Trophoblast cell (in vitro differentiated cells and primary cell): ENCODE results near the gene CDK6.
A peak's percentile ranks its signal among the peaks of the same experiment; 100 is the strongest.

Source experiments
- DNase-seq, 2 donors: peaks; one replicate each; pipeline ENCODE4 v3.0.0-alpha.2; 2016
- H2AFZ ChIP-seq: 2 replicates; pipeline ENCODE4 v1.6.1; 2013; ENCODE audit warnings: low read length, moderate library complexity, mild to moderate bottlenecking; ENCODE audit not compliant: insufficient read depth, poor library complexity
- H2AK5ac ChIP-seq: 2 replicates; pipeline ENCODE4 v1.6.1; 2013; ENCODE audit warnings: mild to moderate bottlenecking, low read length
- H2BK120ac ChIP-seq: 2 replicates; pipeline ENCODE4 v1.6.1; 2013; ENCODE audit warnings: low read length, mild to moderate bottlenecking, moderate library complexity; ENCODE audit not compliant: insufficient read depth, poor library complexity
- H2BK12ac ChIP-seq: 2 replicates; pipeline ENCODE4 v1.6.1; 2013; ENCODE audit warnings: mild to moderate bottlenecking, low read length, moderate library complexity
- H2BK5ac ChIP-seq: 2 replicates; pipeline ENCODE4 v1.6.1; 2013; ENCODE audit warnings: low read length, low read depth, moderate library complexity, mild to moderate bottlenecking; ENCODE audit not compliant: poor library complexity
- H3K14ac ChIP-seq: 2 replicates; pipeline ENCODE4 v1.6.1; 2013; ENCODE audit warnings: mild to moderate bottlenecking, low read length
- H3K18ac ChIP-seq: 2 replicates; pipeline ENCODE4 v1.6.1; 2013; ENCODE audit warnings: mild to moderate bottlenecking, low read length
- H3K23ac ChIP-seq: 2 replicates; pipeline ENCODE4 v1.6.1; 2013; ENCODE audit warnings: low read length
- H3K27ac ChIP-seq: 2 replicates; pipeline ENCODE4 v1.5.1; 2013; ENCODE audit warnings: low read depth, mild to moderate bottlenecking, inconsistent platforms, low read length, moderate library complexity
- H3K27me3 ChIP-seq: 2 replicates; pipeline ENCODE4 v1.6.1; 2013; ENCODE audit warnings: inconsistent platforms, mild to moderate bottlenecking, low read length, moderate library complexity; ENCODE audit not compliant: insufficient read depth
- H3K36me3 ChIP-seq, 2 experiments: 1 replicate in 1 of 2; 2 replicates in 1 of 2; pipeline ENCODE4 v1.6.1; 2013; ENCODE audit warnings: low read length in 2 of 2, mild to moderate bottlenecking in 2 of 2, moderate library complexity in 1 of 2; ENCODE audit not compliant: insufficient read depth in 2 of 2, control insufficient read depth in 1 of 2
- H3K4ac ChIP-seq: 2 replicates; pipeline ENCODE4 v1.6.1; 2013; ENCODE audit warnings: low read depth, mild to moderate bottlenecking, low read length, moderate library complexity
- H3K4me1 ChIP-seq, 2 experiments: 1 replicate in 1 of 2; 2 replicates in 1 of 2; pipeline ENCODE4 v1.6.1; 2013; ENCODE audit warnings: low read length in 2 of 2, mild to moderate bottlenecking in 2 of 2, moderate library complexity in 1 of 2; ENCODE audit not compliant: insufficient read depth in 2 of 2, control insufficient read depth in 1 of 2
- H3K4me2 ChIP-seq: 2 replicates; pipeline ENCODE4 v1.6.1; 2013; ENCODE audit warnings: inconsistent platforms, mild to moderate bottlenecking, low read length, moderate library complexity
- H3K4me3 ChIP-seq: 2 replicates; pipeline ENCODE4 v1.5.1; 2013; ENCODE audit warnings: mild to moderate bottlenecking, low read depth, low read length, inconsistent platforms
- H3K79me1 ChIP-seq: one replicate; pipeline ENCODE4 v1.6.1; 2013; ENCODE audit warnings: low read length
- H3K79me2 ChIP-seq: 2 replicates; pipeline ENCODE4 v1.6.1; 2013; ENCODE audit warnings: low read length, mild to moderate bottlenecking; ENCODE audit not compliant: control insufficient read depth, insufficient read depth, poor library complexity
- H3K9ac ChIP-seq: 2 replicates; pipeline ENCODE4 v1.6.1; 2013; ENCODE audit warnings: mild to moderate bottlenecking, low read length
- H3K9me3 ChIP-seq: 2 replicates; pipeline ENCODE4 v1.6.1; 2013; ENCODE audit warnings: low read depth, mild to moderate bottlenecking, control low read depth, inconsistent platforms, low read length; ENCODE audit not compliant: insufficient read depth
- H4K12ac ChIP-seq: 2 replicates; pipeline ENCODE4 v1.6.1; 2013; ENCODE audit warnings: low read depth, mild to moderate bottlenecking, low read length, moderate library complexity
- H4K8ac ChIP-seq: 2 replicates; pipeline ENCODE4 v1.6.1; 2013; ENCODE audit warnings: low read depth, mild to moderate bottlenecking, low read length, moderate library complexity
- H4K91ac ChIP-seq: one replicate; pipeline ENCODE4 v1.6.1; 2013; ENCODE audit warnings: low read depth, mild to moderate bottlenecking, low read length, moderate library complexity
- WGBS: extraction: QIAGEN DNeasy Blood & Tissue Kit; methylation state at CpG from one replicate; pipeline ENCODE4 v1.1.7; 2013; ENCODE audit warnings: missing lambda C conversion rate; ENCODE audit not compliant: insufficient read length, insufficient coverage; ENCODE audit errors: extremely low coverage; 5-methylcytosine and 5-hydroxymethylcytosine counted together

The CDK6 gene

DNA sequence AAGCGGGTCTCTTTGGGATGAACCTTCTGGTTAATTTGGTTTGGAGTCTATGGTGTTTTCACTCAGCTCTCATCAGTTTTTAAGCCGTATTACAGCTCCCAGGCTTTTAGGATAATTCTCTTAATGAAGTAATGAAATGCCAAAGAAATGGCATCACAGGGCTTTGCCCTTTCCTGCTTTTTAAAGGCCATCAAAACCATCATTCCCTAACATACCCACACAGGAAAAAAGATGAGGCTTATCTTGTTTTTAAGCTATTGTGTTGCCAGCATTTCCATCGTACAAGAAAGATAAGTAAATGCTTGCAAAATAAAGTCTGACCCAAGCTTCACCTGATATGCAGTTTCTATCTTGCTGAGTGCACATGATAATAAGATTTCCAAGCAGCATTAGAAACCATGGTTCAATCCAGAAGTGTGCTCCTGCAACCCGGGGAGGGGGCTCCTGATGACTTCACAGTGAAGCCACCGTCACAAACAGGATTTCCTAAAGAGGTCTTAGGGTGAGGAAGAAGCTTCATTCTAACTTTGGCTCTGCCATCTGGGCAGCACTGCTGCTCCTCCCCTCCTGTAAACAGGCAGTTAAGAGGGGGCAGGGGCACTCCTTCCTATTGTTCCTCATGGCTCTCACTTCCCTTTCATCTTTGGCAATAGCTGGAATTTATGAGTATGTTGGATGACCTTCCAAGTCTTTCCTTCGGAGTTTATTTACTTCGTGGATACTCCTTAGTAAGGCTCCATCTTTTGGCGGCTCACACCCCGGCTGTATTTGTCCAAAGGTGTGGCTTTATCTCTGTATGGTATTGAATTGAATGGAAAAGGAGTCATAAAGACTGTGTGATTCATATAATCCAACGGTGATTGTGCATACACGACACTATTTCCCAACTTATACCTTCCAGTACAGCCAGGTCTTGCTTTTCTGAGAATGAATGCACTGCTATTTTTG is 191.0 kb downstream of the CDK6 start:
- H4K91ac ChIP-seq: no peak overlapping the region
- H2AFZ ChIP-seq: no peak overlapping the region
- no peaks in the 10 kb centered on the region for H3K27me3 ChIP-seq
- H3K27ac ChIP-seq: no peak overlapping the region
- no CpG with 5 or more reads among the region's 11 CpGs for WGBS
- H3K14ac ChIP-seq: no peak overlapping the region
- H3K4me3 ChIP-seq: no peak overlapping the region
- no peak overlapping the region for H4K12ac ChIP-seq
- H4K8ac ChIP-seq: no peak overlapping the region
- no peak overlapping the region for H3K4ac ChIP-seq
- no peak overlapping the region for H3K9ac ChIP-seq
- H3K9me3 ChIP-seq: no peaks in the 10 kb centered on the region
- no peak overlapping the region for H3K18ac ChIP-seq
- peaks cover 0 to 1% of the 10 kb centered on the region in 2 experiments for H3K36me3 ChIP-seq
- no peaks in the 10 kb centered on the region for H3K79me2 ChIP-seq
- H3K4me2 ChIP-seq: no peak overlapping the region
- no peak overlapping the region for H2BK12ac ChIP-seq
- no peak overlapping the region for H2BK5ac ChIP-seq
- H2BK120ac ChIP-seq: no peak overlapping the region
- H3K23ac ChIP-seq: no peak overlapping the region
- H3K79me1 ChIP-seq: peaks cover 2% of the 10 kb centered on the region
- no peak for DNase-seq
- no peak overlapping the region for H2AK5ac ChIP-seq
- no peaks in the 10 kb centered on the region for H3K4me1 ChIP-seq

DNA sequence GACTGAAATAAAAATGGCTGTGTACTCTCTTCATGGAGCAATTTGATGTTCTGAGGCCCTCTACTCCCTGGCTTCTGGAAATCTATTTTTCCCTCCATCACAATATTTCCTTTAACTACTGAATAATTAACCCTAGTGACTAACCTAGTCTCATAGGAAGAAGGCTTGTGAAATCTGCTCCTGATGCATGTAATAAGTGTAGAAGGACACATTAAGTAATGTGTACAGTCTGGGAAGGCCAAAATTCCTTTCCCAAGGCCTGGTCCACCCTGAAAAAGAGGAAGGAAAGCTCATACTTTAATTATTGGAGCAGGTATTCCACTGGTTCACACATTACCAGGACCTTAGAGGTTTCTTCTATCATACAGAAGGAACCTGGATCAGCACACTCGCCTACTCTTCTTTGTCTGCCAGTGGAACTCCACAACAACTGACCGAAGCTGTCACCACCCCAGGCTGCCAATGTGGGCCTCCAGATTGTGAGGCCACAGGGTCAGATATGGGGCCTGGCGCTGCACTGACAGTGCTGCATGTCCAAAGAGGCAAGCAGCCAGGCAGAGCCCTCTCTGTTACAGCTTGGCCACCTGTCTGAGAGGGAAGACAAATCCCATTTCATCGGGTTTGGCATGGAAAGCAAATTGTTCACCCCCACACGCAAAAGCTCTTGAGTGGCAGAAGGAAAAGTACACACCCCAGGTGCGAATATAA is 191.8 kb downstream of the CDK6 start:
- H3K36me3 ChIP-seq: peaks cover 0 to 4% of the 10 kb centered on the region in 2 experiments
- H2AK5ac ChIP-seq: no peak overlapping the region
- WGBS: no CpG with 5 or more reads among the region's 6 CpGs

DNA sequence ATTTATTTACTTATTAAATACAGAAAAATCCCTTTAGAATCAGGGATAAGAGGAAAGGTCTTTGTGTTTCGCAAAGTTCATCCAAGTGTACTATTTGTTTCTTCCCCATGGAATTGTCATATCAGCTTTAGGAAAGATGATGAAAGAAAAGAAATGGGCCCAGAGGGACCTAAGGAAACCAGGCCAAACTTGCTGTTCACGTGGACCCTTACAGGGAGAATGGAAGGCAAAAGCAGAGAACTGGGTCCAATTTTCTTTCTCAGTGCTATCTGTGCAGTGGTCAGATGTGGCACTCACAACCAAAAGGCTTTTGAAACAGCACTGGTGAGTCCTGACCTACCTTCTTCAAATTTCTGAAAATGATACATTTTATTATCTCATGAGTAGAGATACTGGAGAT is 192.6 kb downstream of the CDK6 start:
- Histone ChIP-seq H3K4me2 (no peak overlapping the region), H3K9ac (no peak overlapping the region), H2AFZ (no peak overlapping the region), H4K12ac (no peak overlapping the region), H3K9me3 (no peaks in the 10 kb centered on the region), H3K27me3 (no peaks in the 10 kb centered on the region), H2BK5ac (peak overlapping the region; percentile 11), H3K23ac (no peak overlapping the region), H2BK12ac (no peak overlapping the region), H3K36me3 (peaks cover 0 to 4% of the 10 kb centered on the region in 2 experiments), H4K8ac (no peak overlapping the region), H2BK120ac (no peak overlapping the region), H3K27ac (no peak overlapping the region), H3K4me3 (no peak overlapping the region), H3K14ac (no peak overlapping the region), H3K4ac (no peak overlapping the region), H4K91ac (no peak overlapping the region), H3K18ac (no peak overlapping the region), H3K79me1 (peaks cover 2% of the 10 kb centered on the region), H3K79me2 (no peaks in the 10 kb centered on the region), H2AK5ac (no peak overlapping the region), H3K4me1 (no peaks in the 10 kb centered on the region)
- no peak for DNase-seq
- no CpG with 5 or more reads among the region's 2 CpGs for WGBS

More for the DNA sequence above, 191.8 kb downstream of the CDK6 start:
- Histone ChIP-seq H3K79me2 (no peaks in the 10 kb centered on the region), H4K12ac (no peak overlapping the region), H3K27ac (no peak overlapping the region), H4K91ac (no peak overlapping the region), H2BK12ac (no peak overlapping the region), H3K79me1 (peaks cover 2% of the 10 kb centered on the region), H3K23ac (no peak overlapping the region), H3K9ac (no peak overlapping the region), H3K4me2 (no peak overlapping the region), H4K8ac (no peak overlapping the region), H2BK5ac (no peak overlapping the region), H3K14ac (no peak overlapping the region), H3K27me3 (no peaks in the 10 kb centered on the region), H3K9me3 (no peaks in the 10 kb centered on the region), H3K4me3 (no peak overlapping the region), H3K4ac (no peak overlapping the region), H2BK120ac (no peak overlapping the region), H3K18ac (no peak overlapping the region), H2AFZ (no peak overlapping the region), H3K4me1 (no peaks in the 10 kb centered on the region)
- DNase-seq: no peak

DNA sequence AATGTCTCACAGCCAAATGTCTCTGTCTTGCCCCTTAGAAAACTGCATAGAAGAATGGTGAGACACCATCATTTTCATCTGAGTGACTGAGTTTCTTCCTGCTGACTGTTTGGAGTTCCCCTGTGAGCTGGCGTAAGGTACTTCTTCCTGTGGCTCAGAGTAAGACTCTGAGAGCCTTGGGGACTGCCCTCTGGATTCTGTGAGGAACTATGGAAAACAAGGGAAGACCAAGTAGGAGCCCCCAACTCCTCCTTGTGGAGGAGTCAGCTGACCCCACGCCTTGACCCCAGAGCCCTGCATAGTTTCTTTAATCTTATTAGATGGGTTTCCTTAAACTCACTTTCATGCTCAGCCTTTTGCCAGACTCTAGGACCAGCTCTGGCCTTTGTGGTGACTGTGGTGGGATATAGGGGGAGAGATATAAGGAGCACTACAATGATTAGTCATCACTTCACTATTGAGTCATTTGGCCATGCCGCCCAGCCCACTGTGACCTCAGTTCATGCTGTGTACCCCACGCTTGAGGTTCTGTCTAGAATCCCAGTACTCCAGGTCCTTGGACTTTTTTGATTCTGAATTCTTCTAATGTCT is 194.4 kb downstream of the CDK6 start:
- Histone ChIP-seq H3K14ac (no peak overlapping the region), H3K36me3 (peaks cover 0 to 2% of the 10 kb centered on the region in 2 experiments), H3K79me1 (peaks cover 2% of the 10 kb centered on the region), H3K27ac (no peak overlapping the region), H4K12ac (no peak overlapping the region), H2BK5ac (no peak overlapping the region), H4K8ac (no peak overlapping the region), H3K79me2 (no peaks in the 10 kb centered on the region), H2AFZ (no peak overlapping the region), H3K9me3 (no peaks in the 10 kb centered on the region), H3K18ac (no peak overlapping the region), H2BK120ac (no peak overlapping the region), H2AK5ac (no peak overlapping the region), H3K4ac (no peak overlapping the region), H3K9ac (no peak overlapping the region), H3K4me3 (no peak overlapping the region), H3K23ac (no peak overlapping the region), H2BK12ac (no peak overlapping the region), H4K91ac (no peak overlapping the region), H3K27me3 (no peaks in the 10 kb centered on the region), H3K4me2 (no peak overlapping the region), H3K4me1 (no peaks in the 10 kb centered on the region)
- DNase-seq: peak in 1 of 2 donors; percentile 14
- no CpG with 5 or more reads among the region's 4 CpGs for WGBS
